Fibroblast of lung (primary cell): ENCODE data around the gene C4orf54. TPM values are rescaled to one million over a fixed set of nuclear protein-coding genes. Genes with fewer than 3 reads are reported as not detected.

Experiments used
- DNase-seq, 2 donors: peaks; one replicate each; pipeline versions ENCODE4 v3.0.0 to v3.0.0-alpha.2; 2010; ENCODE audit warnings: low read depth in 2 of 2
- H2AFZ ChIP-seq: 2 replicates; pipeline ENCODE4 v1.5.1; 2012; ENCODE audit warnings: low read length, control low read depth, inconsistent platforms
- H3K27ac ChIP-seq: 2 replicates; pipeline ENCODE4 v1.5.1; 2011; ENCODE audit warnings: low read length, control low read depth; ENCODE audit not compliant: insufficient read depth
- H3K27me3 ChIP-seq: 2 replicates; pipeline ENCODE4 v1.5.1; 2011; ENCODE audit warnings: mild to moderate bottlenecking, low read length; ENCODE audit not compliant: control insufficient read depth, insufficient read depth
- H3K36me3 ChIP-seq: 2 replicates; pipeline ENCODE4 v1.5.1; 2011; ENCODE audit warnings: low read length; ENCODE audit not compliant: control insufficient read depth, insufficient read depth
- H3K4me1 ChIP-seq: 2 replicates; pipeline ENCODE4 v1.5.1; 2011; ENCODE audit warnings: low read length; ENCODE audit not compliant: control insufficient read depth, insufficient read depth; ENCODE audit errors: extremely low read depth
- H3K4me2 ChIP-seq: 2 replicates; pipeline ENCODE4 v1.5.1; 2011; ENCODE audit warnings: low read length, control low read depth; ENCODE audit not compliant: insufficient read depth; ENCODE audit errors: extremely low read depth
- H3K4me3 ChIP-seq, 4 experiments: fragments of 200-600 bp in 1 of 4; sonication (generic) in 1 of 4; replicated peaks in 1 of 4; 2 replicates each; pipeline ENCODE4 v1.5.1; 2011 to 2016; ENCODE audit warnings: low read length in 4 of 4, low read depth in 3 of 4, mild to moderate bottlenecking in 3 of 4, control low read depth in 2 of 4, inconsistent platforms in 1 of 4, mixed read lengths in 1 of 4; ENCODE audit not compliant: insufficient read depth in 1 of 4; ENCODE audit errors: control extremely low read depth in 1 of 4
- H3K79me2 ChIP-seq: 2 replicates; pipeline ENCODE4 v1.5.1; 2012; ENCODE audit warnings: mild to moderate bottlenecking, low read length, inconsistent platforms; ENCODE audit not compliant: control insufficient read depth, insufficient read depth
- H3K9ac ChIP-seq: 2 replicates; pipeline ENCODE4 v1.5.1; 2011; ENCODE audit warnings: mild to moderate bottlenecking, low read length, control low read depth; ENCODE audit not compliant: insufficient read depth
- H3K9me3 ChIP-seq: 2 replicates; pipeline ENCODE4 v1.5.1; 2012; ENCODE audit warnings: low read depth, low read length; ENCODE audit not compliant: control insufficient read depth, insufficient read depth
- H4K20me1 ChIP-seq: 2 replicates; pipeline ENCODE4 v1.5.1; 2011; ENCODE audit warnings: low read length; ENCODE audit not compliant: control insufficient read depth, insufficient read depth; ENCODE audit errors: extremely low read depth
- EZH2 ChIP-seq: IDR thresholded peaks from 2 replicates; pipeline ENCODE4 v1.5.1; 2012; ENCODE audit warnings: low read length, control low read depth, mild to moderate bottlenecking; ENCODE audit errors: missing control alignments
- polyA plus RNA-seq, 2 donors: library from polyadenylated mRNA; depleted of rRNA in 1 of 2; stranded (reverse) in 1 of 2; unstranded in 1 of 2; fragments of >200 nt; gene quantifications; 2 replicates each; pipeline ENCODE4 v1.2.1, GENCODE V29; 2011 to 2012; ENCODE audit warnings: missing spikeins in 1 of 2
- total RNA-seq: library from RNA; depleted of rRNA; stranded (reverse); fragments of >200 nt; gene quantifications from 2 replicates; pipeline ENCODE4 v1.2.1, GENCODE V29; 2014
- TF ChIP-seq, protein P1 (sequence below), 2 donors: IDR thresholded peaks in 1 of 2; conservative IDR thresholded peaks in 1 of 2; 1 replicate in 1 of 2; 2 replicates in 1 of 2; pipeline ENCODE4 v1.5.1; 2011 to 2012; ENCODE audit warnings: low read length in 2 of 2, control low read depth in 1 of 2, inconsistent platforms in 1 of 2, low read depth in 1 of 2, mild to moderate bottlenecking in 1 of 2

The C4orf54 gene
- total and polyA plus RNA-seq, 2 donors (not counting 1 experiment from before 2014, with no cell fraction given), result under 0.01 to 0.01 TPM

DNA sequence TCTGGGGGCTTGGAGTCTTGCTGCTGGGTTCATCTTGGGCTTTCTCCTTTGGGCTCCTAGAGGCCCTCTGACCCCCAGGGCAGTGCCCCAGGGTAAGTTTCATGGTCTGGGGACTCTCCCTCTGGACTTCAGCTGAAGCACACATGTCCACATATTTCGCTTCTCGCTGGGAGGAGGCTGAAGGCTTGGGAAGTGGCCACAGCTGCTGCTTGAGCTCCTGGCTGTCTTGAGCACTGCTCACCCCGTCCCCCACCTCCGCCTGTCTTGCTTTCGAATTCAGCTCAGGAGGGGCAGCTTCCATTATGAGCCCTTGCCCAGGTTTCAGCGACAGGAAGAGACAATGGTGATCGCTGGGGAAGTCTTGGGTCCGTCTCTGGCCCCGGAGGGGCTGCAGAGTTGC, 3.7 kb downstream of the C4orf54 start:
- Histone ChIP-seq H3K4me2 (no peak overlapping the region), H3K9ac (no peak overlapping the region)
- DNase-seq, result no peak

DNA sequence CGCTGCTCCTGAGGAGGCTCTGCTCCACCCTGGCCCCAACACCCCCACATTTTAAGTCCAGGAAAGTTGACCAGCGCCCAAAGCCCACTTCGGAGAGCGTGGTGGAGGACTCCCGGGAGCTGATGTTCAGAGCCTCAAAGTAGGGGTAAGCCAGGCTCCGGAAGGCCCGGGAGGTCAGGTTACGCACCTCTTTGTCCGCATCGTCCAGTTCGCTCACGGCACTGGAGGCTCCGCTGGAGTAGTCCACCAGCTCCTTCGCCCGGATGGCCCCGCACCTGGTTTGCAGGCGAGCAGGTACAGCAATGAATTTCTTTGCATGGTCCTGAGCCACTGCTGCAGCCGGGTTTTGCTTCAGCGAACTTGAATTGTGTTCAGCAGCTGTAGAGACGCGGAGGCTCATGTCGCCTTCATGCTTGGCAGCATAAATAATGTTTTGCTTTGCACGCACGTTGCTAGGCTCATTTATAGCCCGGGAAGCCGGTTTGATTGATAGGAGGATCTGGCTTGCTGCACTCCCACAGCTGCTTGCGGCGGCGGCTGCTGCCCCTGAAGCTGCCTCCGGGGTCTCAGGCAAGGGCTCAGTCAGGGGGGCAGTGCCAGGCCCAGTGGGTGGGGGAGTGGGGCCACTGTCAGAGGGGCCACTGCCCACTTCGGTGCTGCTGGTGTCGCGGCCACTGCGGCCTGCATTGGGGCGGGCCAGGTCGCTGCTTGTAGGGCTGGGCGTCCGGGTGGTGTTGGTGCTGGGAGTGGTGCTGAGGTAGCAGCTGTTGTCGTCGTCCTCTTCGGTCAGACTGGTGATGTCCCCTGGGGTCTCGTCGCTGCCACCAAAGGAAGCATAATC, 4.8 kb downstream of the C4orf54 start:
- no peak for DNase-seq
- H4K20me1 ChIP-seq, result no peaks in the 10 kb centered on the region
- no peaks in the 10 kb centered on the region for H3K27me3 ChIP-seq
- H3K27ac ChIP-seq, result no peak overlapping the region
- H3K4me2 ChIP-seq, result no peak overlapping the region
- H3K79me2 ChIP-seq, result no peaks in the 10 kb centered on the region
- H3K4me1 ChIP-seq, result no peaks in the 10 kb centered on the region
- H2AFZ ChIP-seq, result no peak overlapping the region
- no peaks in the 10 kb centered on the region for H3K36me3 ChIP-seq
- no peaks in the 10 kb centered on the region for H3K9me3 ChIP-seq
- H3K9ac ChIP-seq, result no peak overlapping the region
- no peak for TF ChIP-seq EZH2
- TF ChIP-seq, protein P1, sequence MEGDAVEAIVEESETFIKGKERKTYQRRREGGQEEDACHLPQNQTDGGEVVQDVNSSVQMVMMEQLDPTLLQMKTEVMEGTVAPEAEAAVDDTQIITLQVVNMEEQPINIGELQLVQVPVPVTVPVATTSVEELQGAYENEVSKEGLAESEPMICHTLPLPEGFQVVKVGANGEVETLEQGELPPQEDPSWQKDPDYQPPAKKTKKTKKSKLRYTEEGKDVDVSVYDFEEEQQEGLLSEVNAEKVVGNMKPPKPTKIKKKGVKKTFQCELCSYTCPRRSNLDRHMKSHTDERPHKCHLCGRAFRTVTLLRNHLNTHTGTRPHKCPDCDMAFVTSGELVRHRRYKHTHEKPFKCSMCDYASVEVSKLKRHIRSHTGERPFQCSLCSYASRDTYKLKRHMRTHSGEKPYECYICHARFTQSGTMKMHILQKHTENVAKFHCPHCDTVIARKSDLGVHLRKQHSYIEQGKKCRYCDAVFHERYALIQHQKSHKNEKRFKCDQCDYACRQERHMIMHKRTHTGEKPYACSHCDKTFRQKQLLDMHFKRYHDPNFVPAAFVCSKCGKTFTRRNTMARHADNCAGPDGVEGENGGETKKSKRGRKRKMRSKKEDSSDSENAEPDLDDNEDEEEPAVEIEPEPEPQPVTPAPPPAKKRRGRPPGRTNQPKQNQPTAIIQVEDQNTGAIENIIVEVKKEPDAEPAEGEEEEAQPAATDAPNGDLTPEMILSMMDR (conservative IDR thresholded peaks at IDR 0.05 in 1 of 2, IDR thresholded peaks at IDR 0.05 in 1 of 2; ENCODE audit: low read depth in 1 of 2, low read length in 2 of 2), result no peak
- no peak overlapping the region for H3K4me3 ChIP-seq

More for the DNA sequence above, 3.7 kb downstream of the C4orf54 start:
- no peaks in the 10 kb centered on the region for H3K27me3 ChIP-seq
- no peak overlapping the region for H3K27ac ChIP-seq
- no peak overlapping the region for H2AFZ ChIP-seq
- TF ChIP-seq EZH2, result no peak
- TF ChIP-seq, protein P1 (conservative IDR thresholded peaks at IDR 0.05 in 1 of 2, IDR thresholded peaks at IDR 0.05 in 1 of 2; ENCODE audit: low read depth in 1 of 2, low read length in 2 of 2), result no peak
- H4K20me1 ChIP-seq, result no peaks in the 10 kb centered on the region
- no peaks in the 10 kb centered on the region for H3K9me3 ChIP-seq
- no peaks in the 10 kb centered on the region for H3K36me3 ChIP-seq
- no peaks in the 10 kb centered on the region for H3K79me2 ChIP-seq
- no peak overlapping the region for H3K4me3 ChIP-seq
- H3K4me1 ChIP-seq, result no peaks in the 10 kb centered on the region

DNA sequence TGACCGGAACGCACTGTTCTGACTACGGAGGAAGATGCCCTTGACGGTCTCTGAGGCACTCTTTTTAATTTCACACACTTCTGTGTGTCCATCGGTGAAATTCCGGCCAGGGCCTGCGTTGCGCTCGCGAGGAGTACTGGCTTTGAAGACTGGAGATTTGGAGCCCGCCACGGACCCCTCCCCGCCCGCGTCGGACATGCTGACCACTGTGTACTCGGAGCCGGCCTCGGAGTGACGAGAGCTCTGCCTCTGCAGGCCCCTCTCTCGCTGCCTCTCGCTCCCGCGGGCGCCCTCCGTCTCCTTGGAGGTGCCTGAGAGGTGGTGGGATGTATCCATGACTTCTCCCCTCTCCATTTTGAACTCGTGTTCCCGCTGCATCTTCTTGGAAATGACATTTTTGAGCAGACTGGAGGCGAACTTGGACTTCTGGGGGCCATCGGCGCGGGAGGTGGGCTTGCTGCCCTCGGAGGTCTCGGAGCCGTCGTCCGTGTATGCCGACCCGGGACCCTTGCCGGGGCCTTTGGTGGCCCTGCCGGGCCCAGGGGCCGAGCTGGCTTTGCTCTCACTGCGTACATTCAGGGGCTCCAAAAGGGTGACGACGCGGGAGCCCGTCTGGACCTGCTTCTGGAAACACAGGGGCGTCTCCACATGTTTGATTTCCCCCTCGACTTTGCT, 5.7 kb downstream of the C4orf54 start:
- TF ChIP-seq, protein P1 (conservative IDR thresholded peaks at IDR 0.05 in 1 of 2, IDR thresholded peaks at IDR 0.05 in 1 of 2; ENCODE audit: low read depth in 1 of 2, low read length in 2 of 2), result no peak
- no peak for TF ChIP-seq EZH2
- Histone ChIP-seq H3K9ac (no peak overlapping the region), H3K4me2 (no peak overlapping the region), H2AFZ (no peak overlapping the region), H3K36me3 (no peaks in the 10 kb centered on the region), H3K79me2 (no peaks in the 10 kb centered on the region), H3K4me3 (no peak overlapping the region), H3K27ac (no peak overlapping the region), H4K20me1 (no peaks in the 10 kb centered on the region), H3K27me3 (no peaks in the 10 kb centered on the region), H3K9me3 (no peaks in the 10 kb centered on the region), H3K4me1 (no peaks in the 10 kb centered on the region)
- no peak for DNase-seq
